GM18499 (cell line): ENCODE data around the gene SLC26A11.
"Not testable (repeated sequence)": the region's sequence is repeated elsewhere in the genome, so short reads cannot be mapped to it uniquely, and the experiment has no call there.

Experiments used
- ATAC-seq: cut with Tn5 transposase; IDR thresholded peaks from one replicate; pipeline ENCODE4 v1.9.1; 2021; ENCODE audit warnings: moderate number of reproducible peaks; ENCODE audit not compliant: insufficient read depth, unreplicated experiment

SLC26A11 gene

DNA sequence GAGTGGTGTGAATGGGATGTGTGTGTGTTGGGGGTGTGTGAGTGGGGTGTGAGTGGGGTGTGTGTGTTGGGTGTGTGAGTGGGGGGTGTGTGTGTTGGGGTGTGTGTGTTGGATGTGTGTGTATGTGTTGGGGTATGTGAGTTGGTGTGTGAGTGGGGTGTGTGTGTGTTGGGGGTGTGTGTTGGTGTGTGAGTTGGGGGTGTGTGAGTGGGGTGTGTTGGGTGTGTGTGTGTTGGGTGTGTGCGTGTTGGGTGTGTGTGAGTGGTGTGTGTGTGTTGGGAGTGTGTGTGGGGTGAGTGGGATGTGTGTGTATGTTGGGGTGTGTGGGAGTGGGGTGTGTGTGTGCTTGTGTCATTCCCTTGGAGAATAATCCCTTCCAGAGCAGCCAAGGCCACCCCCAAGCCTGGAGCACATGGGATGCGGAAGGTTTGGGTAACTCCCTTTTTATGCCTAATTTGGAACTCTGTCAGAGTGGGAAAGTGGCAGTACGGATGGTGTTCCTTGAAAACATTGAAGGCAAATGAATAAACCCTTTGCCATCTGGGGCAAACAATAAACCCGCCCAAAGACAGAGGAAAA lies 54.7 kb downstream of the SLC26A11 start:
- no peak for ATAC-seq

- not testable (repeated sequence) for ATAC-seq
These were observed 55.6 kb downstream of the SLC26A11 start for GRCh38 chr17:80275857-80276256.

GRCh38 chr17:80277751-80278671 lies 57.8 kb downstream of the SLC26A11 start:
- ATAC-seq = no peak

DNA sequence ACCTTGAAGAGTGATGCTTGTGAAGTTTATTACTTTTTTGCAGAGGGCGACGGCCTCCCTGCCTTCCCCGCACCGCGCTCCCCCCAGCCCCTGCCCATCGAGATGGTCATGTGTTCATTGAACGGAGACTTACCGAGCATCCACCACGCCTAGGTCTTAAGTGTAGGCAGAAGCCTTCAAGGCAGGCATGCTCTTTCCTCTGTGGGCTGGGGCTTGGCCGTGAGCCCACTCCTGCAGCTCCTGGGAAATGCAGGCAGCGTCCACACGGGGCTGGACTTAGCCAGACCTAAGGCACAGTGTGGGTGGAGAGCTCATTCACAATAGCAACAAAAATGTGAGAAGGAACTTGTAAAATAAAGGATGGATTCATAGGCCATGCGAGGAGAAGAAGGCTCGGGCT lies 59.7 kb downstream of the SLC26A11 start:
- no peak for ATAC-seq

DNA sequence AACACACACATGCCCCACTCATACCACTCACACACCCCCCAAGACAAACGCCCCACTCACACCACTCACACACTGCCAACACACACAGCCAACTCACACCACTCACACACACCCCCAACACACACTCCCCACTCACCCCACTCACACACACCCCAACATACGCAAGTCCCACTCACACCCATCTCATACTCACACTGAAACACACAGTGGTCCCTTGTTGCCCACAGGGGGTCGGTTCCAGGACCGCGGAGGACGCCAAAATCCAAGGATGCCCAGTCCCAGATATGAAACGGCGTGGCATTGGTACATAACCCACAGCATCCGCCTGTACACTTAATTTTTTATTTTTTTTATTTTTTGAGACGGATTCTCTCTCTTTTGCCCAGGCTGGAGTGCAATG lies 61.3 kb downstream of the SLC26A11 start:
- no peak for ATAC-seq

- no peak for ATAC-seq
These were observed 63.1 kb downstream of the SLC26A11 start for GRCh38 chr17:80283116-80283852.

GRCh38 chr17:80284631-80285030 lies 64.4 kb downstream of the SLC26A11 start:
- ATAC-seq = no peak

- ATAC-seq = no peak
These were observed 65.2 kb downstream of the SLC26A11 start for GRCh38 chr17:80285237-80285920.

- no peak for ATAC-seq
These were observed 66.4 kb downstream of the SLC26A11 start for GRCh38 chr17:80286638-80286960.

DNA sequence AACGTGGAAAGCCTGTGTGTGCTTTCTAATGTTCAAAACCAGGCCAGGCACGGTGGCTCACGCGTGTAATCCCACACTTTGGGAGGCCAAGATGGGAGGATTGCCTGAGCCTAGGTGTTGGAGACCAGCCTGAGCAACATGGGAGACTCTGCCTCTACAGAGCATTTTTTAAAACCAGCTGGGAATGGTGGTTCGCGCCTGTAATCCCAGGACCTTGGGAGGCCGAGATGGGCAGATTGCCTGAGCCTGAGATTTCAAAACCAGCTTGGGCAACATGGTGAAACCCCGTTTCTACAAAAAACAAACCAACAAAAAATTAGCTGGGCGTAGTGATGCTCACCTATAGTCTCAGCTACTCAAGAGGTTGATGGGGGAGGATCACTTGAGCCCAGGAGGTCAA lies 66.8 kb downstream of the SLC26A11 start:
- ATAC-seq = no peak

DNA sequence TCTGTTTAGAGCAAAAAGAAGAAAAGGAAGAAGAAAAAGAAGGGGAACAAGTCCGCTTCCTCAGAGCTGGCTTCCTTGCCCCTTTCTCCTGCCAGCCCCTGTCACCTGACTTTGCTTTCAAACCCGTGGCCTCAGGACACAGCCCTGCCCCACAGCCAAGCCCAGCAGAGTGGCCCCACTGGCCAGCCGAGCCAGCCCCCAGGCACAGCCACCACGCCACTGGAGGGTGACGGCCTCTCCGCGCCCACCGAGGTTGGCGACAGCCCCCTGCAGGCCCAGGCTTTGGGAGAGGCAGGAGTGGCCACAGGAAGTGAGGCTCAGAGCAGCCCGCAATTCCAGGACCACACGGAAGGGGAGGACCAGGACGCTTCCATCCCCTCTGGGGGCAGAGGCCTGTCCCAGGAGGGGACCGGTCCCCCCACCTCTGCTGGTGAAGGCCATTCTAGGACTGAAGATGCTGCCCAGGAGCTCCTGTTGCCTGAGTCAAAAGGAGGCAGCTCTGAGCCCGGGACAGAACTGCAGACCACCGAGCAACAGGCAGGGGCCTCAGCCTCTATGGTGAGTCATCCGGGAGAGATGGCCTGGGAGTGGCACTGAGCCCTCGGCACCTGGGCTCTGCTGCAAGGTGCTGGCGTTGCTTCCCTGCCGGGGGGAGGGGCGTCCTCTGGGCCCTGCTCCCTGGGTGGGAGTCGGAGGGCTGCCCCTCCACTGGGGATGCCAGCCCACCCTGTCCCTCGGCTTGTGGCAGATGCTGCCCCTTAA lies 67.8 kb downstream of the SLC26A11 start:
- no peak for ATAC-seq

DNA sequence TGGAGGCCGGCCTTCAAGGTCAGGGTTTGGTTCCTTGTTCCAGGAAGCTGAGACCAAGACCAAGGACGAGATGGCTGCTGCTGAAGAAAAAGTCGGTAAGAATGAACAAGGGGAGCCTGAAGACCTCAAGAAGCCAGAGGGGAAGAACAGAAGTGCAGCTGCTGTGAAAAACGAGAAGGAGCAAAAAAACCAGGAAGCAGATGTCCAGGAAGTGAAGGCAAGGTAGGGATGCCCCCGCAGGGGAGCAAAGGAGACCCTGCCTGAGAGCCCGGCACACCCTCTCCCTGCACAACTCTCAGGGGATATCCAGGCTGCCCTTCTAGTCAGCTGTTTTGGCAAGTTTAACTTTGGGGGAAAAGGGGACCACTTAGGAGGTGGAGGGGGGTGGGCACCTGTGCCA lies 69.4 kb downstream of the SLC26A11 start:
- no peak for ATAC-seq

- ATAC-seq = no peak
These were observed 69.9 kb downstream of the SLC26A11 start for GRCh38 chr17:80290156-80290555.

DNA sequence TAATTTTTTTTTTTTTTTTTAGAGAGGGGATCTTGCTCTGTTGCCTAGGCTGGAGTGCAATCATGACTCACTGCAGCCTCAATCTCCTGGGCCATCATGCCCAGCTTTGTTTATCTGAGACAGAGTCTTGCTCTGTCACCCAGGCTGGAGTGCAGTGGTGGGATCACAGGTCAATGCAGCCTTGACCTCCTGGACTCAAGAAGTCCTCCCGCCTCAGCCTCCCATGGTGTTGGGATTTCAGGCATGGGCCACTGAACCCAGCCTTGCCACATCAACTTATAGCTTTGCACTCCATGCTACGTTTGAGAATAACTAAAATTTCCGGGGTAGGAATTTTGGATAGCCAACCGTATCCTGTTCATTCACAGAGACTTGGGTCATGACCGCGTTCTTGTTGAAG lies 71.0 kb downstream of the SLC26A11 start:
- no peak for ATAC-seq

GRCh38 chr17:80291691-80292487 lies 71.7 kb downstream of the SLC26A11 start:
- no peak for ATAC-seq

DNA sequence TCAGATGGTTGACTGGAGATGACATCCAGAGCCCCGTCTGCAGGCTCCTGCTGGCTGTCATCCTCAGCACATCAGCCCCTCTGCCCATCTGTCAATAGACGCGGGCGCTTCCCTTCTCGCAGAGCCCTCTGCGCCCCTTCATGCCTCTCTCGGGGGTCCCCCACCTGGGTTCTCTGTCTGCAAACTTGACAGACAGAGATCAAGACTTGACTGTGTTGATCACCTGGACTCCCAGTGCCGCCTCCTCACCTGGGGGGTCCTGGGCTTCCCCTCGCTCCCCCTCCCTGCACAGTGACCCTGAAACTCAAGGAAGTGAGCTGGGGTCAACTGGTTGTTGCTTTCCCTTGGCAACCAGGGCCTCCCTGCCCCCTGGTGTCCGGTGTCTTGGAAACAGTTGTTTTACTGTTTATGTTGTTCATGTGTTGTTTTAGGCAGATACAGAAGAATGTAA lies 72.3 kb downstream of the SLC26A11 start:
- ATAC-seq = no peak

DNA sequence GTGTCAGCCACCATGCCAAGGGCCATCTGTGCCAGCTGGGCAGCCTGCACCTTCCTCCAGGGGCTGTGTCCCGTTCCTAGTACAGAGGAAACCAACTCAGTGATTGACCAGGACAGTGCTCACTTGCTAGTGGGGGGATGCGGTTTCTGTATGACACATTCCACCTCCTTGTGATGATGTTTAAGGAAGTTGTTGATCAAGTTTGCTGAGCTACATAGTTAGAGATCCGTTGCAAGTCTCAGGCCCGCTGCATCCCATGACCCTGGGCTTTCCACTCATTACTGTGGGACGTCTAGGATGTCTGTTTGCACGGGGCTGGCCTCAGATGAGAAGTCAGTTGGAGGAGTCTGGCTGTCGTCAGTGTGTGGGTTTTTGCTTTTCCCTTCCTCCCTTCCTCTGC lies 74.0 kb downstream of the SLC26A11 start:
- no peak for ATAC-seq

GRCh38 chr17:80294653-80295052 lies 74.4 kb downstream of the SLC26A11 start:
- ATAC-seq = no peak

- no peak for ATAC-seq
These were observed 74.9 kb downstream of the SLC26A11 start for GRCh38 chr17:80295146-80295545.
